GM12878 (cell line): Measurements from ENCODE around the gene CSRP2. TPM values are rescaled to one million over a fixed set of nuclear protein-coding genes. Genes with fewer than 3 reads are reported as not detected.

Experiments used
- ATAC-seq: fragments of 200-7000 bp; cut with Tn5 transposase; 3 replicates; pipeline ENCODE4 v1.9.1; 2020; ENCODE audit warnings: mild to moderate bottlenecking, moderate library complexity
- BruUV-seq: library from RNA; stranded (reverse); fragments of 400-500 nt; replicated peaks from 2 replicates; lab custom pipeline; 2021; lab: Mats Ljungman, UMichigan
- CTCF ChIA-PET: fragments of 300-600 bp; sonication (Branson Sonifier 250); formaldehyde crosslinking; extraction: SDS; loops from one replicate; lab custom pipeline; 2021; ENCODE audit warnings: inconsistent platforms; lab: Yijun Ruan, JAX
- POLR2A ChIA-PET: fragments of 350-600 bp; formaldehyde crosslinking; extraction: SDS; loops from one replicate; lab custom pipeline; 2021; ENCODE audit warnings: inconsistent platforms; lab: Charles Lee
- RAD21 ChIA-PET: fragments of 300-600 bp; sonication (Branson Sonifier 250); formaldehyde crosslinking; loops from one replicate; lab custom pipeline; 2023; ENCODE audit warnings: antibody characterized with exemption; ENCODE audit not compliant: unreplicated experiment; lab: Charles Lee
- SMC1A ChIA-PET: fragments of 300-600 bp; sonication (Branson Sonifier 250); formaldehyde crosslinking; loops from one replicate; lab custom pipeline; 2023; ENCODE audit not compliant: unreplicated experiment, uncharacterized antibody; lab: Charles Lee
- DNase-seq: peaks from one replicate; pipeline ENCODE4 v3.0.0-alpha.2; 2011; ENCODE audit warnings: low read depth, low spot score
- FAIRE-seq: peaks from 3 replicates; lab custom pipeline; 2011; peaks lifted over from hg19 to GRCh38; lab: Jason Lieb, UNC
- H2AFZ ChIP-seq: 2 replicates; pipeline ENCODE4 v1.6.0; 2011; ENCODE audit warnings: low read depth, low read length, control low read depth; ENCODE audit not compliant: control insufficient read depth
- H3K27ac ChIP-seq: 2 replicates; pipeline ENCODE4 v1.5.1; 2011; ENCODE audit warnings: control low read depth; ENCODE audit not compliant: control insufficient read depth, insufficient read depth
- H3K27me3 ChIP-seq, 2 experiments: replicated peaks in 1 of 2; 2 replicates each; pipeline versions ENCODE4 v1.6.0 to v1.6.1; 2011; ENCODE audit warnings: low read length in 1 of 2; ENCODE audit not compliant: control insufficient read depth in 2 of 2, insufficient read depth in 2 of 2
- H3K36me3 ChIP-seq, 2 experiments: 2 replicates each; pipeline ENCODE4 v1.5.1; 2011; ENCODE audit warnings: low read length in 1 of 2; ENCODE audit not compliant: control insufficient read depth in 2 of 2, insufficient read depth in 2 of 2
- H3K4me1 ChIP-seq: 2 replicates; pipeline ENCODE4 v1.6.1; 2011; ENCODE audit warnings: mild to moderate bottlenecking, low read length, moderate library complexity, mixed read lengths; ENCODE audit not compliant: control insufficient read depth, insufficient read depth
- H3K4me2 ChIP-seq: 2 replicates; pipeline ENCODE4 v1.6.0; 2011; ENCODE audit warnings: control low read depth; ENCODE audit not compliant: control insufficient read depth, insufficient read depth
- H3K4me3 ChIP-seq: fragments of 200-600 bp; sonication (generic); 2 replicates; pipeline ENCODE4 v1.5.1; 2016
- H3K79me2 ChIP-seq: 2 replicates; pipeline ENCODE4 v1.6.0; 2011; ENCODE audit warnings: low read length; ENCODE audit not compliant: control insufficient read depth, insufficient read depth
- H3K9ac ChIP-seq: 2 replicates; pipeline ENCODE4 v1.8.0; 2011; ENCODE audit warnings: low read length, control low read depth, mixed read lengths; ENCODE audit not compliant: control insufficient read depth, insufficient read depth
- H3K9me3 ChIP-seq: replicated peaks from 3 replicates; pipeline ENCODE4 v1.5.1; 2011; ENCODE audit warnings: mild to moderate bottlenecking, low read length; ENCODE audit not compliant: control insufficient read depth, insufficient read depth
- H4K20me1 ChIP-seq: 2 replicates; pipeline ENCODE4 v1.6.0; 2011; ENCODE audit not compliant: control insufficient read depth, insufficient read depth
- BHLHE40 ChIP-seq, 2 experiments: fragments of 450-650 bp in 1 of 2; IDR thresholded peaks; 2 replicates each; pipeline ENCODE4 v1.6.1; 2011 to 2017; ENCODE audit warnings: low read depth in 2 of 2, borderline replicate concordance in 1 of 2, improper control_type of control experiment in 1 of 2, low read length in 1 of 2, mild to moderate bottlenecking in 1 of 2
- FOS ChIP-seq: IDR thresholded peaks from 3 replicates; pipeline ENCODE4 v1.6.1; 2011; ENCODE audit warnings: borderline replicate concordance; ENCODE audit not compliant: insufficient read length; ENCODE audit errors: extremely low read depth
- FOXM1 ChIP-seq: IDR thresholded peaks from 2 replicates; pipeline ENCODE4 v1.6.1; 2012; ENCODE audit warnings: low read depth, mild to moderate bottlenecking, inconsistent platforms, low read length, moderate library complexity
- HDAC2 ChIP-seq: fragments of 200-600 bp; sonication (generic); IDR thresholded peaks from 2 replicates; pipeline ENCODE4 v1.6.1; 2017
- MEF2A ChIP-seq: IDR thresholded peaks from 2 replicates; pipeline ENCODE4 v1.6.1; 2011; ENCODE audit warnings: low read depth, mild to moderate bottlenecking, low read length, moderate library complexity; ENCODE audit not compliant: insufficient read depth
- NFXL1 ChIP-seq: fragments of 450-650 bp; IDR thresholded peaks from 2 replicates; pipeline ENCODE4 v1.6.1; 2017; ENCODE audit warnings: antibody characterized with exemption, mild to moderate bottlenecking, borderline replicate concordance
- PAX5 ChIP-seq: IDR thresholded peaks from 2 replicates; pipeline ENCODE4 v1.6.1; 2011; ENCODE audit warnings: low read depth, low read length, borderline replicate concordance
- PKNOX1 ChIP-seq: fragments of 450-650 bp; IDR thresholded peaks from 2 replicates; pipeline ENCODE4 v1.6.1; 2016; ENCODE audit warnings: mild to moderate bottlenecking
- TARDBP ChIP-seq: IDR thresholded peaks from 2 replicates; pipeline ENCODE4 v1.6.1; 2016; ENCODE audit warnings: borderline replicate concordance
- WGBS: methylation state at CpG from one replicate; pipeline ENCODE4 v1.1.6; 2016; ENCODE audit warnings: low lambda C conversion rate; ENCODE audit not compliant: insufficient replicate concordance, insufficient coverage; ENCODE audit errors: missing lambda C conversion rate; 5-methylcytosine and 5-hydroxymethylcytosine counted together
- in situ Hi-C: fragments of 300-500 bp; cut with MboI; formaldehyde crosslinking; loops from 9 replicates; pipeline ENCODE4 v1.14.3; 2018; ENCODE audit warnings: mixed read lengths
- intact Hi-C: fragments of 100-400 bp; cut with micrococcal nuclease; formaldehyde crosslinking; loops from one replicate; pipeline ENCODE4 v1.14.2; 2022; ENCODE audit not compliant: unreplicated experiment
- polyA plus RNA-seq, 11 experiments: library from polyadenylated mRNA; depleted of rRNA in 4 of 11; unstranded in 6 of 11; stranded (reverse) in 5 of 11; fragments of >200 nt; fragmentation: Nextera tagmentation in 4 of 11; fragmentation: Illumina TruSeq in 1 of 11; extraction: Ambion mirVana in 4 of 11; extraction: Trizol in 1 of 11; gene quantifications; 1 replicate in 1 of 11; 2 replicates in 10 of 11; pipeline versions ENCODE4 v1.2.1 to v1.2.3, GENCODE V29; 2011 to 2016; ENCODE audit warnings: inconsistent platforms in 2 of 11, missing spikeins in 2 of 11, low read depth in 1 of 11
- total RNA-seq, 4 experiments: library from RNA; depleted of rRNA in 3 of 4; stranded (reverse); fragments of >200 nt in 3 of 4; fragmentation: Illumina TruSeq in 1 of 4; extraction: Trizol in 1 of 4; gene quantifications; 2 replicates each; pipeline versions ENCODE4 v1.2.1 to v1.2.3, GENCODE V29; 2013 to 2021
- TF ChIP-seq, protein P1 (sequence below), 3 experiments: IDR thresholded peaks in 2 of 3; conservative IDR thresholded peaks in 1 of 3; 2 replicates each; pipeline ENCODE4 v1.5.1; 2011; ENCODE audit warnings: low read depth in 3 of 3, low read length in 3 of 3, mild to moderate bottlenecking in 3 of 3, control low read depth in 2 of 3, moderate library complexity in 2 of 3, inconsistent platforms in 1 of 3, mixed read lengths in 1 of 3; ENCODE audit not compliant: control insufficient read depth in 2 of 3, insufficient read depth in 1 of 3; ENCODE audit errors: extremely low read depth in 1 of 3
- TF ChIP-seq, protein P2 (sequence below): IDR thresholded peaks from 2 replicates; pipeline ENCODE4 v1.6.1; 2012; ENCODE audit warnings: low read length, inconsistent platforms
- TF ChIP-seq, protein P3 (sequence below): IDR thresholded peaks from 2 replicates; pipeline ENCODE4 v1.6.1; 2011; ENCODE audit warnings: borderline replicate concordance, low read depth, mild to moderate bottlenecking, moderate library complexity, low read length; ENCODE audit not compliant: insufficient read depth, poor library complexity, severe bottlenecking

The CSRP2 gene
- total and polyA plus RNA-seq, 10 of the 15 experiments (the other 5 are each of a cell fraction or from before 2014, with no cell fraction given) = 0.08 to 1.6 (median 0.52) TPM

DNA sequence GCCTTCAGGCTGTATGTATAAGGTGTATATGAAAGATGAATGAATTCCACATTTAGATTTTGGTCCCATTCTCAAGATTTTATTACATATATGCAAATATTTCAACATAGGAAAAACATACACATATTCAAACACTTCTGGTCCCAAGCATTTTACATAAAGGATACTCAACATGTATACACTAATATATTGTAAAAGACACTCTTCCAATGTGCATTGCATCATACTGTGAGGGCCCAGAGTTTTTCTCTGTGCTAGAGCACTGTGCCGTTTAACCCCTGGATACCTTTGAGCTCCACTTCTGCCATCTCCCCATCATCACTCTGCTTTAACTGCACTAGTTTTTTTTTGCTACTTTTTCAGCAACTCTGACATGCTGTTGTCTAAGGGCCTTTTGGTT lies 66.8 kb downstream of the CSRP2 start:
- in situ Hi-C loops (no loop called here), intact Hi-C loops (no loop called here)
- H3K36me3 ChIP-seq = peaks cover 0 to 7% of the 10 kb centered on the region in 2 experiments; a peak in 2 of 4 replicates
- no peaks in the 10 kb centered on the region for H3K27me3 ChIP-seq
- ChIA-PET CTCF (no interaction called here), POLR2A (no interaction called here), RAD21 (no interaction called here), SMC1A (no interaction called here)
- H3K4me3 ChIP-seq = no peak overlapping the region
- BruUV-seq = no TSS peak
- no peaks in the 10 kb centered on the region for H3K4me1 ChIP-seq
- H4K20me1 ChIP-seq = no peaks in the 10 kb centered on the region
- TF ChIP-seq, protein P1, sequence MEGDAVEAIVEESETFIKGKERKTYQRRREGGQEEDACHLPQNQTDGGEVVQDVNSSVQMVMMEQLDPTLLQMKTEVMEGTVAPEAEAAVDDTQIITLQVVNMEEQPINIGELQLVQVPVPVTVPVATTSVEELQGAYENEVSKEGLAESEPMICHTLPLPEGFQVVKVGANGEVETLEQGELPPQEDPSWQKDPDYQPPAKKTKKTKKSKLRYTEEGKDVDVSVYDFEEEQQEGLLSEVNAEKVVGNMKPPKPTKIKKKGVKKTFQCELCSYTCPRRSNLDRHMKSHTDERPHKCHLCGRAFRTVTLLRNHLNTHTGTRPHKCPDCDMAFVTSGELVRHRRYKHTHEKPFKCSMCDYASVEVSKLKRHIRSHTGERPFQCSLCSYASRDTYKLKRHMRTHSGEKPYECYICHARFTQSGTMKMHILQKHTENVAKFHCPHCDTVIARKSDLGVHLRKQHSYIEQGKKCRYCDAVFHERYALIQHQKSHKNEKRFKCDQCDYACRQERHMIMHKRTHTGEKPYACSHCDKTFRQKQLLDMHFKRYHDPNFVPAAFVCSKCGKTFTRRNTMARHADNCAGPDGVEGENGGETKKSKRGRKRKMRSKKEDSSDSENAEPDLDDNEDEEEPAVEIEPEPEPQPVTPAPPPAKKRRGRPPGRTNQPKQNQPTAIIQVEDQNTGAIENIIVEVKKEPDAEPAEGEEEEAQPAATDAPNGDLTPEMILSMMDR (IDR thresholded peaks at IDR 0.05 in 2 of 3, conservative IDR thresholded peaks at IDR 0.05 in 1 of 3; ENCODE audit: control insufficient read depth in 2 of 3, extremely low read depth in 1 of 3, insufficient read depth in 1 of 3, low read depth in 3 of 3, low read length in 3 of 3) = no peak
- TF ChIP-seq HDAC2 = no peak
- no peak for TF ChIP-seq FOXM1
- TF ChIP-seq FOS = no peak
- no peak for TF ChIP-seq MEF2A
- no peak for TF ChIP-seq PAX5
- no peak for TF ChIP-seq NFXL1
- TF ChIP-seq, protein P2, sequence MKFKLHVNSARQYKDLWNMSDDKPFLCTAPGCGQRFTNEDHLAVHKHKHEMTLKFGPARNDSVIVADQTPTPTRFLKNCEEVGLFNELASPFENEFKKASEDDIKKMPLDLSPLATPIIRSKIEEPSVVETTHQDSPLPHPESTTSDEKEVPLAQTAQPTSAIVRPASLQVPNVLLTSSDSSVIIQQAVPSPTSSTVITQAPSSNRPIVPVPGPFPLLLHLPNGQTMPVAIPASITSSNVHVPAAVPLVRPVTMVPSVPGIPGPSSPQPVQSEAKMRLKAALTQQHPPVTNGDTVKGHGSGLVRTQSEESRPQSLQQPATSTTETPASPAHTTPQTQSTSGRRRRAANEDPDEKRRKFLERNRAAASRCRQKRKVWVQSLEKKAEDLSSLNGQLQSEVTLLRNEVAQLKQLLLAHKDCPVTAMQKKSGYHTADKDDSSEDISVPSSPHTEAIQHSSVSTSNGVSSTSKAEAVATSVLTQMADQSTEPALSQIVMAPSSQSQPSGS = no peak
- TF ChIP-seq PKNOX1 = no peak
- TF ChIP-seq TARDBP = no peak
- TF ChIP-seq, protein P3, sequence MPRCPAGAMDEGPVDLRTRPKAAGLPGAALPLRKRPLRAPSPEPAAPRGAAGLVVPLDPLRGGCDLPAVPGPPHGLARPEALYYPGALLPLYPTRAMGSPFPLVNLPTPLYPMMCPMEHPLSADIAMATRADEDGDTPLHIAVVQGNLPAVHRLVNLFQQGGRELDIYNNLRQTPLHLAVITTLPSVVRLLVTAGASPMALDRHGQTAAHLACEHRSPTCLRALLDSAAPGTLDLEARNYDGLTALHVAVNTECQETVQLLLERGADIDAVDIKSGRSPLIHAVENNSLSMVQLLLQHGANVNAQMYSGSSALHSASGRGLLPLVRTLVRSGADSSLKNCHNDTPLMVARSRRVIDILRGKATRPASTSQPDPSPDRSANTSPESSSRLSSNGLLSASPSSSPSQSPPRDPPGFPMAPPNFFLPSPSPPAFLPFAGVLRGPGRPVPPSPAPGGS = no peak
- no peak for TF ChIP-seq BHLHE40 (IDR thresholded peaks at IDR 0.05; ENCODE audit: borderline replicate concordance in 1 of 2, low read depth in 2 of 2, low read length in 1 of 2)
- H3K27ac ChIP-seq = no peak overlapping the region
- 100% methylated on average over 1 of the region's 1 CpG for WGBS
- no peak overlapping the region for H3K9ac ChIP-seq
- FAIRE-seq (no peak), DNase-seq (no peak), ATAC-seq (no peak)
- no peak overlapping the region for H3K4me2 ChIP-seq
- no peaks in the 10 kb centered on the region for H3K9me3 ChIP-seq
- no peaks in the 10 kb centered on the region for H3K79me2 ChIP-seq
- no peak overlapping the region for H2AFZ ChIP-seq
